Measurements from ENCODE around the gene IER5L.

The IER5L gene

GRCh38 chr9:129218272-129218625, 40.2 kb upstream of the IER5L start:
- no peak overlapping the region for H3K4me3 ChIP-seq (ENCODE audit: low read depth, low read length)
- no peaks in the 10 kb centered on the region for H3K27me3 ChIP-seq
- no peaks in the 10 kb centered on the region for H3K9me3 ChIP-seq
- no peaks in the 10 kb centered on the region for H3K4me1 ChIP-seq
- TF ChIP-seq CTCF (IDR thresholded peaks at IDR 0.05; ENCODE audit: low read depth, low read length) = no peak
- no peaks in the 10 kb centered on the region for H3K36me3 ChIP-seq
- no peak for DNase-seq

- no peak for TF ChIP-seq CTCF (IDR thresholded peaks at IDR 0.05; ENCODE audit: low read depth, low read length)
- no peak overlapping the region for H3K4me3 ChIP-seq (ENCODE audit: low read depth, low read length)
- no peaks in the 10 kb centered on the region for H3K4me1 ChIP-seq
- DNase-seq = no peak
- H3K36me3 ChIP-seq = no peaks in the 10 kb centered on the region
- H3K9me3 ChIP-seq = no peaks in the 10 kb centered on the region
- H3K27me3 ChIP-seq = no peaks in the 10 kb centered on the region
These were observed 35.5 kb upstream of the IER5L start for GRCh38 chr9:129213551-129213950.

- TF ChIP-seq CTCF (IDR thresholded peaks at IDR 0.05; ENCODE audit: low read depth, low read length) = no peak
- no peak overlapping the region for H3K4me3 ChIP-seq (ENCODE audit: low read depth, low read length)
- DNase-seq = no peak
These were observed 33.6 kb upstream of the IER5L start for GRCh38 chr9:129211686-129212085.

GRCh38 chr9:129210125-129210524, 32.1 kb upstream of the IER5L start:
- Histone ChIP-seq H3K4me3 (ENCODE audit: low read depth, low read length) (no peak overlapping the region), H3K27me3 (no peaks in the 10 kb centered on the region)
- no peak for TF ChIP-seq CTCF (IDR thresholded peaks at IDR 0.05; ENCODE audit: low read depth, low read length)

More at GRCh38 chr9:129211686-129212085, 33.6 kb upstream of the IER5L start:
- no peaks in the 10 kb centered on the region for H3K9me3 ChIP-seq
- no peaks in the 10 kb centered on the region for H3K27me3 ChIP-seq
- no peaks in the 10 kb centered on the region for H3K36me3 ChIP-seq
- H3K4me1 ChIP-seq = no peaks in the 10 kb centered on the region

GRCh38 chr9:129209580-129209979, 31.5 kb upstream of the IER5L start:
- no peaks in the 10 kb centered on the region for H3K9me3 ChIP-seq
- TF ChIP-seq CTCF (IDR thresholded peaks at IDR 0.05; ENCODE audit: low read depth, low read length) = no peak
- no peak for DNase-seq
- no peak overlapping the region for H3K4me3 ChIP-seq (ENCODE audit: low read depth, low read length)
- no peaks in the 10 kb centered on the region for H3K36me3 ChIP-seq
- no peaks in the 10 kb centered on the region for H3K4me1 ChIP-seq
- H3K27me3 ChIP-seq = no peaks in the 10 kb centered on the region

More at GRCh38 chr9:129210125-129210524, 32.1 kb upstream of the IER5L start:
- H3K4me1 ChIP-seq = no peaks in the 10 kb centered on the region
- no peaks in the 10 kb centered on the region for H3K9me3 ChIP-seq
- DNase-seq = no peak
- H3K36me3 ChIP-seq = no peaks in the 10 kb centered on the region

GRCh38 chr9:129209109-129209508, 31.0 kb upstream of the IER5L start:
- TF ChIP-seq CTCF (IDR thresholded peaks at IDR 0.05; ENCODE audit: low read depth, low read length) = no peak
- no peaks in the 10 kb centered on the region for H3K27me3 ChIP-seq
- no peak for DNase-seq
- H3K4me1 ChIP-seq = no peaks in the 10 kb centered on the region
- H3K4me3 ChIP-seq (ENCODE audit: low read depth, low read length) = no peak overlapping the region
- H3K36me3 ChIP-seq = no peaks in the 10 kb centered on the region
- no peaks in the 10 kb centered on the region for H3K9me3 ChIP-seq

Measured in BE2C (cell line).